ENCODE measurements around the gene PRDX2.

Gene PRDX2

DNA sequence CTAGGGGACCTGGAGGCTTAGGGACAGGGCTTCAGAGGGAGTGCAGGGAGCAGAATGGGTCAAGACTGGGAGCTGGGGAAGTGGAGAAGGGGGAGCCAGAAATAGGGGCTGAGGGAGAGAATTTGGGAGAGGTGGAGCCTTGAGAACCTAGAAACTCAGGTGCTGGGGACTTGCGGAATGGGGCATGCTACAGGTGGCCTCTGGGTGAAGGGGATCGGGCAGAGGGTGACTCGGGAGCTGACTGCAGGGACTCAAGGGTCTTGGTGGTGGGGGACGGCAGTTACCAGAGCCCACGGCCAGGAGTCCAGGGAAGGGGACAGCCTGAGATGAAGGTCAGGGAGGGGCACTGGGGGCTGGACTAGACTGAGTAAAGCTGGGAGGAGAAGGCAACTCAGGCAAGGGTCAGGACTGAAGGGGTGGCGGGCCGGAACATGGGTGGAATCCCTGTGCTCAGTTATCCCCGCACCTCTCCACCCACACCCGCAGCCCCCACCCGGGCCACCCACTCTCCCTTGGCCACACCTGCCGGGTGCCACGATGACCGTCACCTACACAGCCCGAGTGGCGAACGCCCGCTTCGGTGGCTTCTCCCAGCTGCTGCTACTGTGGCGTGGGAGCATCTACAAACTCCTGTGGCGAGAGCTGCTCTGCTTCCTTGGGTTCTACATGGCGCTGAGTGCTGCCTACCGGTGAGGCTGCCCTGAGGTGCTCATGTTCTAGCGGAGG lies 49.4 kb downstream of the PRDX2 start:
- DNase-seq (ENCODE audit: low read depth, low spot score), result no peak

DNA sequence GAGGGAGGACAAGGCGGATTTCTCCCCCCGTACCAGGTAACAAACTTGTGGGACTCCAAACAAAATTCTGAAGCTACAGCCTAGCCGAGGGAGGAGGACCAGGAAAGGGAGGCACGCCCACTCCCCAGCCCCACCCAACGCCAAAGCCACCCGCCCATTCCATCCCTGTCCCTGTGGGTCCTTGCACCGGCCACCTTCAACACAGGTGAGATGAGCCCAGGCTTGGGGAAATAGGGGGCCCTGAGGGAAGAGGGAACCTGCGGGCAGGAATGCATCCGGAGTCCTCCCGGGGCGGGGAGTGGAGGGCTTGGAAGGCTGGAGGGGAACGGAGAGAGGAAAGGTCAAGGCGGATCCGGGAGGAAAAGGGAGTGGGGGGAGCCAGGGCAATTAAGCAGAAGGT lies 50.0 kb downstream of the PRDX2 start, which contains the start of gene BEST2:
Gene BEST2, plus strand, starts transcription at position 157 of the 400 bp plus-strand sequence. CDS start 802 bp downstream, outside the sequence.
- DNase-seq (ENCODE audit: low read depth, low spot score), result no peak

DNA sequence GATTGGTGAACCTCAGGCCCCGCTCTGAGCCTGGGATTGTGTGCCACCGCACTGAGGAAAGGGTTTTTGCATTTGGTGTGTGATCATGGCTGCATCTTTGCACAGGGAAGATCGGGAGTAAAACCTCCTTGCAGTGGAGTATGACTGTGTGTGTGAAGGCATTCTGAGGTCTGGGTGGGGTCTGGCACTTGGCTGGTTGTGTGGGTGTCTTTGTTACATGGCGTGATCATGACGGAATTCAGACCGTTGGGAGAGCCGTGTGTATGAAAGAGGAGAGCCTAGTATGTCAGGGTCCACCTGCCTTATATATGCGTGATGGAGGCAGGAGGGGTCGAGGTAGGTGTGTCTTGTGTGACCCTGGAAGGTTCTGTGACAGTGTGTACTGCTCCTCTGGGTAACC lies 50.7 kb downstream of the PRDX2 start:
- no peak for DNase-seq (ENCODE audit: low read depth, low spot score)

DNA sequence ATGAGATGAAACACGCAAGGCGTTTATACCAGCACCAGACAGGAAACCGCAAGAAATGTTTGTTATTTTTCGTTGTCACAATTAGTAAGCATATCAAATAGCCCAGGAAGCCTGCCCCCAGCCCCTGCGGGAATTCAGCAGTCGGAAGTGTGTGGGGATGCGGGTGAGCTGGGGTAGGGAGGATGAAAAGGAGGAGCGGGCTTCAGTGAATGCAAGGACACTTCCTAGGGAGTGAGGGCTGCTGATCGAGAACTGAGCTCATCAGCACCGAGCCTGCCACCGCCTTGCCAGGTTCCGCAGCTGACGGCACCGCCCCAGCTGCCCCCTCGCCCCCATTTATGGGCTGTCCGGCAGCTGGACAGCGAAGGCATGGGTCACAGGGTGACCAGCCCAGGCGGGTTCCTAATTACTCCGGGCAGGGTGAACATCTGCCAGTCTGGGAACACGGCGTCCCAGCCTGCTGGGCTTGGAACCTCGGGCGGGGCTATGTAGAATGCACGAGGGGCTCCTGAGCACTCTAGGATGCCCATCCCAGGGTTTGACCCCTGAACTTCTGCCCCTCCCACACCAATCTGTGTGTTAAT lies 51.6 kb downstream of the PRDX2 start:
- no peak for DNase-seq (ENCODE audit: low read depth, low spot score)

DNA sequence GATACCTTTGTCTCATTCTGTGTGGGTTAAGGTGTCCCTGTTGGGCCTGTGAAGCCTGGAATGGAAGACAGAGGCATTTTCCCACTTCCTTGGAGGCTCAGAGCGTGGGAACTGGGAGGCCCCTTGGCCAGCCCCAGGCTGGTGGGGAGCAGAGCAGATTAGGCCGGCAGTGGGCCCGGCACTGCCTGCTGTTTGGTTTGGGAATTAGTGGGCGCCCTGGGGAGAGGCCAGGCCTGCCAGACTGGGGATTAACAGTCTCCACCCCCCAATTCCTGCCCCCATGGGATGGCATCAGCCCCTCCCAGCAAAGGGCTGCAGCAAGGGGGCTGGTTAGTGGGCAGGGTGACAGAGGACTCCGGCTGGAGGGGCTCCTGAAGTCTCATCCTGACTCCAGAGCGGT lies 53.1 kb downstream of the PRDX2 start:
- no peak for DNase-seq (ENCODE audit: low read depth, low spot score)

All from astrocyte of the hippocampus (primary cell).